K562 (cell line): ENCODE results near the gene ATP5ME. TPM values are rescaled to one million over a fixed set of nuclear protein-coding genes. Genes with fewer than 3 reads are reported as not detected.

Experiments used
- ATAC-seq: fragments of 200-7000 bp; cut with Tn5 transposase; 3 replicates; pipeline ENCODE4 v1.9.1; 2020; ENCODE audit warnings: moderate library complexity
- BruUV-seq: library from RNA; stranded (reverse); fragments of 400-500 nt; replicated peaks from 2 replicates; lab custom pipeline; 2021; lab: Mats Ljungman, UMichigan
- CTCF ChIA-PET: fragments of 300-600 bp; formaldehyde crosslinking; extraction: SDS; loops from one replicate; lab custom pipeline; 2021; ENCODE audit warnings: low intra/inter-chr PET ratio; lab: Yijun Ruan, JAX
- POLR2A ChIA-PET: fragments of 300-600, 350-650 bp; sonication (Branson Sonifier 250); formaldehyde crosslinking; extraction: SDS; loops from one replicate; lab custom pipeline; 2021; ENCODE audit warnings: antibody characterized with exemption, inconsistent platforms; lab: Yijun Ruan, JAX
- DNase-seq, 4 experiments: peaks; one replicate each; pipeline versions ENCODE4 v3.0.0 to v3.0.0-alpha.2; 2011 to 2018; ENCODE audit warnings: low spot score in 3 of 4, mixed read lengths in 3 of 4; ENCODE audit errors: extremely low read depth in 1 of 4
- FAIRE-seq: peaks from 2 replicates; lab custom pipeline; 2011; peaks lifted over from hg19 to GRCh38; lab: Jason Lieb, UNC
- H2AFZ ChIP-seq: 2 replicates; pipeline ENCODE4 v1.6.0; 2011; ENCODE audit warnings: low read depth, low read length, control low read depth, inconsistent platforms
- H3K27ac ChIP-seq: fragments of 200-600 bp; 3 replicates; pipeline ENCODE4 v1.8.0; 2011; ENCODE audit warnings: low read depth, mild to moderate bottlenecking, control low read depth, inconsistent platforms, low read length, moderate library complexity, mixed read lengths; ENCODE audit errors: extremely low read depth
- H3K27me3 ChIP-seq, 2 experiments: fragments of 300-600 bp in 1 of 2; 2 replicates in 1 of 2; 3 replicates in 1 of 2; pipeline versions ENCODE4 v1.6.0 to v1.8.0; 2011; ENCODE audit warnings: inconsistent platforms in 2 of 2, low read length in 2 of 2, mild to moderate bottlenecking in 1 of 2, mixed read lengths in 1 of 2, moderate library complexity in 1 of 2; ENCODE audit not compliant: control insufficient read depth in 2 of 2, insufficient read depth in 2 of 2
- H3K36me3 ChIP-seq: fragments of 300-600 bp; 3 replicates; pipeline ENCODE4 v1.8.0; 2011; ENCODE audit warnings: mild to moderate bottlenecking, low read length, inconsistent platforms; ENCODE audit not compliant: control insufficient read depth, insufficient read depth
- H3K4me1 ChIP-seq, 2 experiments: fragments of 200-600 bp in 1 of 2; replicated peaks in 1 of 2; 2 replicates in 1 of 2; 3 replicates in 1 of 2; pipeline versions ENCODE4 v1.5.1 to v1.8.0; 2011; ENCODE audit warnings: inconsistent platforms in 2 of 2, low read length in 2 of 2, mild to moderate bottlenecking in 1 of 2, mixed read lengths in 1 of 2, moderate library complexity in 1 of 2; ENCODE audit not compliant: control insufficient read depth in 2 of 2, insufficient read depth in 2 of 2
- H3K4me2 ChIP-seq: 2 replicates; pipeline ENCODE4 v1.6.1; 2011; ENCODE audit warnings: low read length, control low read depth, inconsistent platforms, mixed read lengths; ENCODE audit not compliant: insufficient read depth
- H3K4me3 ChIP-seq: fragments of 200-600 bp; sonication (generic), shearing (Covaris generic); 2 replicates; pipeline ENCODE4 v1.5.1; 2016; ENCODE audit warnings: control low read depth, inconsistent platforms
- H3K79me2 ChIP-seq: fragments of 200-600 bp; 3 replicates; pipeline ENCODE4 v1.8.0; 2011; ENCODE audit warnings: low read length, inconsistent platforms; ENCODE audit not compliant: control insufficient read depth, insufficient read depth
- H3K9ac ChIP-seq, 2 experiments: 2 replicates each; pipeline versions ENCODE4 v1.6.0 to v1.6.1; 2011; ENCODE audit warnings: low read depth in 2 of 2, low read length in 2 of 2, control low read depth in 1 of 2, inconsistent platforms in 1 of 2, mild to moderate bottlenecking in 1 of 2, mixed read lengths in 1 of 2; ENCODE audit not compliant: insufficient read depth in 1 of 2
- H3K9me1 ChIP-seq: one replicate; pipeline ENCODE4 v1.6.0; 2011; ENCODE audit warnings: inconsistent platforms, mild to moderate bottlenecking, low read length, moderate library complexity; ENCODE audit not compliant: control insufficient read depth, insufficient read depth
- H3K9me3 ChIP-seq: replicated peaks from 2 replicates; pipeline ENCODE4 v1.5.1; 2011; ENCODE audit warnings: low read depth, low read length, inconsistent platforms; ENCODE audit not compliant: control insufficient read depth, insufficient read depth
- H4K20me1 ChIP-seq: replicated peaks from 2 replicates; pipeline ENCODE4 v1.6.1; 2011; ENCODE audit warnings: low read length, inconsistent platforms, mixed read lengths; ENCODE audit not compliant: control insufficient read depth, insufficient read depth
- BRF1 ChIP-seq: IDR thresholded peaks from 3 replicates; pipeline ENCODE4 v1.6.1; 2011; ENCODE audit warnings: borderline replicate concordance, mild to moderate bottlenecking; ENCODE audit not compliant: insufficient read length; ENCODE audit errors: extremely low read depth
- CREBBP ChIP-seq: IDR thresholded peaks from one replicate; pipeline ENCODE4 v1.6.1; 2012; ENCODE audit warnings: low read depth, mild to moderate bottlenecking, control low read depth, inconsistent platforms, low read length
- KLF1 ChIP-seq: fragments of 450-650 bp; IDR thresholded peaks from 2 replicates; pipeline ENCODE4 v1.6.1; 2016; ENCODE audit warnings: missing genetic modification characterization, missing compliant biosample characterization
- NRF1 ChIP-seq, 2 experiments: fragments of 450-650 bp; IDR thresholded peaks in 1 of 2; conservative IDR thresholded peaks in 1 of 2; 2 replicates each; pipeline ENCODE4 v1.6.1; 2014; ENCODE audit warnings: mild to moderate bottlenecking in 2 of 2
- STAT6 ChIP-seq: sonication (generic); formaldehyde crosslinking; IDR thresholded peaks from 2 replicates; pipeline ENCODE4 v1.8.1; 2023; ENCODE audit warnings: mild to moderate bottlenecking, missing genetic modification reagents
- ZBTB12 ChIP-seq: fragments of 250-450 bp; sonication (Bioruptor Pico); IDR thresholded peaks from 2 replicates; pipeline ENCODE4 v1.4.0; 2020
- ZNF184 ChIP-seq: sonication (generic); formaldehyde crosslinking; IDR thresholded peaks from 2 replicates; pipeline ENCODE4 v1.5.0; 2020; ENCODE audit warnings: missing genetic modification reagents
- ZNF239 ChIP-seq: fragments of 250-450 bp; sonication (Bioruptor Pico); IDR thresholded peaks from 2 replicates; pipeline ENCODE4 v1.4.0; 2020; ENCODE audit warnings: mild to moderate bottlenecking
- ZNF57 ChIP-seq: fragments of 450-650 bp; formaldehyde crosslinking; IDR thresholded peaks from 2 replicates; pipeline ENCODE4 v1.4.0; 2020; ENCODE audit warnings: mild to moderate bottlenecking, moderate library complexity
- ZNF699 ChIP-seq: fragments of 250-450 bp; sonication (Bioruptor Pico); IDR thresholded peaks from 2 replicates; pipeline ENCODE4 v1.8.0; 2021; ENCODE audit warnings: mild to moderate bottlenecking, moderate library complexity; ENCODE audit not compliant: insufficient replicate concordance
- WGBS: fragments of 100-300 bp; shearing (Covaris generic); methylation state at CpG from one replicate; pipeline ENCODE4 v1.1.6; 2016; ENCODE audit warnings: low coverage, mixed read lengths; ENCODE audit not compliant: insufficient coverage; ENCODE audit errors: missing lambda C conversion rate; 5-methylcytosine and 5-hydroxymethylcytosine counted together
- in situ Hi-C: fragments of 300-500 bp; cut with MboI; formaldehyde crosslinking; loops from 4 replicates; pipeline ENCODE4 v1.15.0; 2018; ENCODE audit warnings: inconsistent platforms, mixed read lengths
- intact Hi-C: fragments of 100-400 bp; cut with micrococcal nuclease; formaldehyde crosslinking; loops from 2 replicates; pipeline ENCODE4 v1.14.2; 2022
- polyA plus RNA-seq, 8 experiments: library from polyadenylated mRNA; depleted of rRNA in 4 of 8; stranded (reverse) in 5 of 8; unstranded in 3 of 8; fragments of >200 nt; fragmentation: Nextera tagmentation in 2 of 8; fragmentation: Illumina TruSeq in 1 of 8; extraction: Ambion mirVana in 2 of 8; extraction: Trizol in 1 of 8; gene quantifications; 2 replicates each; pipeline versions ENCODE4 v1.2.1 to v1.2.3, GENCODE V29; 2011 to 2014; ENCODE audit warnings: inconsistent platforms in 1 of 8, missing spikeins in 1 of 8
- total RNA-seq, 7 experiments: library from RNA; depleted of rRNA in 6 of 7; stranded (reverse); fragments of >200 nt in 6 of 7; fragmentation: Illumina TruSeq in 2 of 7; extraction: Trizol in 2 of 7; gene quantifications; 2 replicates each; pipeline versions ENCODE4 v1.2.1 to v1.2.3, GENCODE V29; 2011 to 2021; ENCODE audit warnings: low replicate concordance in 1 of 7
- TF ChIP-seq, protein P1 (sequence below), 2 experiments: fragments of 450-650 bp; IDR thresholded peaks; 2 replicates each; pipeline ENCODE4 v1.6.1; 2016
- TF ChIP-seq, protein P2 (sequence below): sonication (generic); formaldehyde crosslinking; IDR thresholded peaks from 2 replicates; pipeline ENCODE4 v1.8.0; 2023; ENCODE audit warnings: mild to moderate bottlenecking, missing genetic modification reagents

ATP5ME gene
- total and polyA plus RNA-seq, 9 of the 15 experiments (the other 6 are each of a cell fraction or from before 2014, with no cell fraction given) = 509 to 2,480 (median 887) TPM

DNA sequence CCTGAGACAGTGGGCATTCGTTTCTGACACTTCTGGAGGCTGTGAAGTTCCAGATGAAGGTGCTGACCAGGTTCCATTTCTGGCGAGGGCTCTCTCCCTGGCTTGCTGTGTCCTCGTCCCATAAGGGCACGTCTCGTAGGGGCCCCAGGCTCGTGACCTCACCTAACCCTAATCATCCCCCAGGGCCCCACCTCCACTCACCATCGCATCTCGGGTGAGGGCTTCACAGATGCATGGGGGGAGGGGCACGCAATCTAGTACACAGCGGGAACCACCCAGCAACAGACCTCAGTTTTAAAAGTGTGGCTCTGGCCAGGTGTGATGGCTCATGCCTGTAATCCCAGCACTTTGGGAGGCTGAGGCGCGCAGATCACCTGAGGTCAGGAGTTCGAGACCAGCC, 26.6 kb downstream of the ATP5ME start:
- Histone ChIP-seq H3K4me2 (no peak overlapping the region), H3K4me1 (peaks cover 0 to 40% of the 10 kb centered on the region in 2 experiments; a peak in 2 of 5 replicates), H4K20me1 (no peaks in the 10 kb centered on the region), H3K4me3 (no peak overlapping the region), H3K9ac (no peak overlapping the region), H2AFZ (no peak overlapping the region), H3K27ac (no peak overlapping the region), H3K79me2 (no peaks in the 10 kb centered on the region), H3K36me3 (no peaks in the 10 kb centered on the region)
- CTCF ChIA-PET = no interaction called here
- DNase-seq (no peak), FAIRE-seq (no peak), ATAC-seq (no peak)
- BruUV-seq = no TSS peak
- intact Hi-C loops = no loop called here
- TF ChIP-seq ZNF184 (CRISPR knock-in tag) = no peak
- TF ChIP-seq ZNF239 (CRISPR knock-in tag) = no peak
- no peak for TF ChIP-seq STAT6 (CRISPR knock-in tag)
- no peak for TF ChIP-seq ZNF57
- no peak for TF ChIP-seq CREBBP
- TF ChIP-seq KLF1 (tag) = no peak
- TF ChIP-seq, protein P1, sequence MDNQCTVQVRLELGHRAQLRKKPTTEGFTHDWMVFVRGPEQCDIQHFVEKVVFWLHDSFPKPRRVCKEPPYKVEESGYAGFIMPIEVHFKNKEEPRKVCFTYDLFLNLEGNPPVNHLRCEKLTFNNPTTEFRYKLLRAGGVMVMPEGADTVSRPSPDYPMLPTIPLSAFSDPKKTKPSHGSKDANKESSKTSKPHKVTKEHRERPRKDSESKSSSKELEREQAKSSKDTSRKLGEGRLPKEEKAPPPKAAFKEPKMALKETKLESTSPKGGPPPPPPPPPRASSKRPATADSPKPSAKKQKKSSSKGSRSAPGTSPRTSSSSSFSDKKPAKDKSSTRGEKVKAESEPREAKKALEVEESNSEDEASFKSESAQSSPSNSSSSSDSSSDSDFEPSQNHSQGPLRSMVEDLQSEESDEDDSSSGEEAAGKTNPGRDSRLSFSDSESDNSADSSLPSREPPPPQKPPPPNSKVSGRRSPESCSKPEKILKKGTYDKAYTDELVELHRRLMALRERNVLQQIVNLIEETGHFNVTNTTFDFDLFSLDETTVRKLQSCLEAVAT (IDR thresholded peaks at IDR 0.05) = no peak
- TF ChIP-seq BRF1 = no peak
- no peak for TF ChIP-seq ZNF699 (CRISPR knock-in tag)
- TF ChIP-seq ZBTB12 (CRISPR knock-in tag) = no peak
- TF ChIP-seq NRF1 (conservative IDR thresholded peaks at IDR 0.05 in 1 of 2, IDR thresholded peaks at IDR 0.05 in 1 of 2) = no peak
- TF ChIP-seq, protein P2, sequence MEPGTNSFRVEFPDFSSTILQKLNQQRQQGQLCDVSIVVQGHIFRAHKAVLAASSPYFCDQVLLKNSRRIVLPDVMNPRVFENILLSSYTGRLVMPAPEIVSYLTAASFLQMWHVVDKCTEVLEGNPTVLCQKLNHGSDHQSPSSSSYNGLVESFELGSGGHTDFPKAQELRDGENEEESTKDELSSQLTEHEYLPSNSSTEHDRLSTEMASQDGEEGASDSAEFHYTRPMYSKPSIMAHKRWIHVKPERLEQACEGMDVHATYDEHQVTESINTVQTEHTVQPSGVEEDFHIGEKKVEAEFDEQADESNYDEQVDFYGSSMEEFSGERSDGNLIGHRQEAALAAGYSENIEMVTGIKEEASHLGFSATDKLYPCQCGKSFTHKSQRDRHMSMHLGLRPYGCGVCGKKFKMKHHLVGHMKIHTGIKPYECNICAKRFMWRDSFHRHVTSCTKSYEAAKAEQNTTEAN (CRISPR knock-in tag) = no peak
- TF ChIP-seq, all 486 proteins: peak for 0
- in situ Hi-C loops = no loop called here
- Histone ChIP-seq H3K9me3 (peaks cover 2% of the 10 kb centered on the region; the same call in 1 of the 2 replicates), H3K27me3 (peaks cover 31 to 61% of the 10 kb centered on the region in 2 experiments; a peak in 3 of 5 replicates), H3K9me1 (no peaks in the 10 kb centered on the region)
- 23% methylated on average over 13 of the region's 13 CpGs for WGBS
- POLR2A ChIA-PET = no interaction called here
